Renal cortex interstitium (tissue), 11 donors: ENCODE results near the gene FOXN3. TPM values are rescaled to one million over a fixed set of nuclear protein-coding genes. Genes with fewer than 3 reads are reported as not detected.

ENCODE experiments used
- DNase-seq, 11 donors: peaks; one replicate each; pipeline ENCODE4 v3.0.0-alpha.2; 2013; ENCODE audit warnings: low read depth in 9 of 11, low spot score in 4 of 11; ENCODE audit errors: extremely low read depth in 1 of 11
- polyA plus RNA-seq, 3 donors: library from polyadenylated mRNA; unstranded; fragments of 120-200 nt; gene quantifications; one replicate each; pipeline ENCODE4 v1.2.1, GENCODE V29; 2013; ENCODE audit not compliant: insufficient read length in 3 of 3

FOXN3 gene
- polyA plus RNA-seq, 3 donors = 30.8 to 32.3 (median 31.1) TPM

GRCh38 chr14:89440986-89441909 lies 24.2 kb upstream of the FOXN3 start:
- DNase-seq = no peak

DNA sequence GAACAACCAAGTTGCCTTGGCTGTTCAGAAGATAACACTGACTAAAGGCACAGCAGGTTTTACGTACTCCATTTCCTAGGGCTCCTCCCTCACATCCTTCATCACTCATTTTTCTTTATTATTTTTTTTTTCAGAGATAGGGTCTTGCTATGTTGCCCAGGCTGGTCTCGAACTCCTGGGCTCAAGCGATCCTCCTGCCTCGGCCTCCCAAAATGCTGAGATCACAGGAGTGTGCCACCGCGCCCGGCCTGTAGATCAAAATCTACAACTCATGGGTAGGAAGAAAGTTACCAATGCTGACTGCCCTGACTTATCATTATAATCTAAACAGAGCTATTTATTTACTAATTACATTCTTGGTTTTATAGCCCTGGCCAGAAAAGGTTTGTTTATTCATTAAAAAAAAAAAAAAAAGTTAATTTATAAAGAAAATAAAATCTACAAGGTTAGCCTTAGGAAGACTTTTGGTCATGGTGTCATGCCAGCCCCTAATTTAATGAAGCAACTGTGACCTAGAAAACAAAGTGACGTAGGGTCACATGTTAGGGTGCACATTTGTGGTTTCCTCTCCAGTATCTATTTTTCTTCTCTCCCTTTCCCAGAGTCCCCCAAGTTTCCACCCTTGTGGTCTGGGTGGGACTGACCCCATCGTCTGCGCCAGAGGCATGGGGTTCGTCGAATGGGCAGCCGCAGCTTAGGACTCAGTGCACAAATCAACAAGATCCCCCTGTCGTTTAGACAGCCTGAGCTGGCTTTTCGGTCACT lies 19.0 kb upstream of the FOXN3 start:
- no peak for DNase-seq

DNA sequence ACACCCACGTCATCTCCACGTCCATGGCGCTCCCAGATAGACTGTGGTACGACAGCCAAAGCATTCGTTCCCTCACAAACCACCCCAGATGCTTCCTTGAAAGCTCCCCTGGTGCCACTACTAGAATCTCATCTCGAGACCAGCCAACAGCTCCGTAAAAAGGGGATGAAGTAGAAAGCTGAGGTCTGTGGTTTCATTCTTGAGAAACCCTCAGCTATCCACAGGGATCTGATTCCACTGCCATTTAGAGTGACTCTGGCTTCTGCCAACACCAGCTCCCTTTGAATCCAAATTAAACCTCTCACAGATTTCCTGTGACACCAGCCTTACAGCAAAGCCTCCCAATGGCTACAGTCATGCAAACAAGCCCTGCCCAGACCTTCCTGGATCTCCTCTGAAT lies 18.5 kb upstream of the FOXN3 start:
- DNase-seq = no peak

DNA sequence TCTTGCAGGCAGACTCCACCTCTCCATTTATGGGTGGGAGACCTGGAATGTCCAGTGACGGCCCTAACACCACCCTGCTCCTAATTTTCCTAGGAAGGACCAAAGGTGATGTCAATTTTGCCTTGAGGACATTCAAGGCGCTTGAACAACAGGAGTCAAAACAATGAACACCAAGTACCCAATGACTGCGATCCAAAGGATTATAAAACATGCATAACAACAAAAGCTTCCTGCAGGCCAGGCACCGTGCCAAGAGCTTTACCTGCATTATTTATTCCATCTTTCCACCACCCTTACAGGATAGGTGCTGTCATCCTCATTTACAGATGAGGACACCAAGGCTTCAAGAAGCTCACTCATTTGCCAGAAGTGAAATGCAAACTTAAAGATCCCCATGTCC lies 15.2 kb upstream of the FOXN3 start:
- DNase-seq = no peak

- DNase-seq = no peak
Observed at GRCh38 chr14:89430391-89431236, 13.6 kb upstream of the FOXN3 start.

- DNase-seq = peak in 3 of 11 donors; percentile 32 to 51 (median 41)
Observed at GRCh38 chr14:89429199-89430181, 12.5 kb upstream of the FOXN3 start.

- DNase-seq = no peak
Observed at GRCh38 chr14:89428546-89429198, 11.6 kb upstream of the FOXN3 start.

DNA sequence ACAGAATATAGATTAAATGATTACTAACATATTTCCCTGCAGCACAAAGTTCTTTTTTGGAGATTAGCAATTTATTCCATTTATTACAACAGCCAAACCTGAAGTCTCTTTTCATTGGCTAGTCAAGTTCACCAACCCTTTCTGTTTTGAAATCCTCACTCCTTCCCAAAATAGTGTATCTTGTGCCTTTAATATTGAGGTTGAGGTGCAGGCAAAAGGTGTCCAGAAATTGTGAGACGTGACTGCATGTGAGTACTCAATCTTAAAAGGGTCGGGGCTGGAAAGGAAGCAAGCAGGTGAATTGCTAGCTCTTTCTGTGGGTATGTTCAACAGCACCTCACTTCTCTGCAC lies 11.1 kb upstream of the FOXN3 start:
- DNase-seq = no peak

- no peak for DNase-seq
Observed at GRCh38 chr14:89427426-89428172, 10.6 kb upstream of the FOXN3 start.

- no peak for DNase-seq
Observed at GRCh38 chr14:89425931-89426330, 8.9 kb upstream of the FOXN3 start.

DNA sequence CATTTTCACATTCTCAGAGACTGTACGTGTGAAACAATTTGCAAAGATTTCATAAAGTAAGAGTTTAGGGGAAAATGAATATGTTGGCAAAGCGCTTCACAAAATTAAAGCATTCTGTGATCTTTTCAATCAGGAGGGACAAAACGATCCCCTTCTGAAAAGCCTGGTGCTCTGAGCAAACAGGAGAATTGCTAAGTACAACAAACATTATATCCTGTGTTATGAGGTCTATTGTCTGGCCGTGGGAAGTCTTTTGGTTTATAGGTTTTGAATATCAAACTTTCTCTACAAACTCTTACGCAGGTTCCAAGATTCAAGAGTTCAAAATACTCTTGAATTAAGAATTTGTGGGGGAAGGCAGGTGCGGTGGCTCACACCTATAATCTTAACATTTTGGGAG lies 7.2 kb upstream of the FOXN3 start:
- no peak for DNase-seq

DNA sequence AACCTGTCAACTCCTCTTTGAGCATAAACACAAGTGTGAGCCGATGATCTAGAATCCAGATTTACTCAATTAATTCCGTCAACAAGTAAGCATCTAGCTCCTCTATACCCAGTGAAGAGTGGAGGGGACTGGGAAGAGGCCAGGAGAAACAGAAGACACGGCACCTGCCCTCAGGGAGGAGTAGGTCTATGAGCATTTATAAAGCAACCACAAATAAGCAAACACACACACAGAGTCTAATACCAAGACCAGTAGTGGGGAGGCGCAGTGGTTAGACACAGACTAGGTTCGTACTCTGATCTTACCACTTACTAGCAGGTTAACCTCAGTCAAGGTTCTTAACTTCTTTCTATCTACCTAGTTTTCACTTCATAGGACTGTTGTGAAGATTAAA lies 5.9 kb upstream of the FOXN3 start:
- DNase-seq = no peak

DNA sequence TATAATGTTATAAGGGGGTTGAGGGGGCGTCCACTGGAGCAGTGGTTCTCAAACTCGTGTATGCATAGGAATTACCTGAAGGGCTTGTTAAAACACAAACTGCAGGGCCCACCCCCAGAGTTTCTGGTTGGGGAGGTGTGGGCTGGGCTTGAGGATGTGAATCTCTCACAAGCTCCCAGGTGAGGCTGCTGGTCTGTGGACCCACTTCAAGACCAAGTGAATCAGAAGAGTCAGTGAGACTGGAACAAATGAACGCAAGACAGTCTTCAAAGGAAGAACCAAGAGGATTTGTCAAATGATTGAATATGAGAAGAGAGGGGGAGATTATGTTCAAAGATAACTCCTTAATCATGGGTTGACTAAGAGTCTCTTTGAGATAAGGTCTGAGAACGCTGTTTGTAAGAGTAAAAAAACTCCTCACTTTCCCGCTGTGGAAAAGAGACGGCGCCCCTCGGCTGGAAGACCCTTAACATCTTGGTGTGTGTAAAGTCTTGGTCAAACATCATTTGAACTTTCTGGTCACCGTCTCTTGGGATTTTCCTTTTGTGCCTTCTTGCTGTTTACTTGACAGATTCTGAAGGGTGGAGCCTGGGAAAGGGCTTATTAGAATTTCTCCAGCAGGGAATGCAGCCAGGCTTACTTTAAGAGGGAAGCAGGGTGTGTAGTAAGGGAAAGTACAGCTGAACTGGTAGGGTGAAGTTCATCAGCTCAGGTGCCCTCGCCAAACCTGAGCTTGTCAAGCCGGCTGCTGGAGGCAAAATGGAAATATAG lies 5.3 kb upstream of the FOXN3 start:
- no peak for DNase-seq

- no peak for DNase-seq
Observed at GRCh38 chr14:89420502-89420901, 3.5 kb upstream of the FOXN3 start.

- no peak for DNase-seq
Observed at GRCh38 chr14:89419973-89420482, 3.0 kb upstream of the FOXN3 start.

DNA sequence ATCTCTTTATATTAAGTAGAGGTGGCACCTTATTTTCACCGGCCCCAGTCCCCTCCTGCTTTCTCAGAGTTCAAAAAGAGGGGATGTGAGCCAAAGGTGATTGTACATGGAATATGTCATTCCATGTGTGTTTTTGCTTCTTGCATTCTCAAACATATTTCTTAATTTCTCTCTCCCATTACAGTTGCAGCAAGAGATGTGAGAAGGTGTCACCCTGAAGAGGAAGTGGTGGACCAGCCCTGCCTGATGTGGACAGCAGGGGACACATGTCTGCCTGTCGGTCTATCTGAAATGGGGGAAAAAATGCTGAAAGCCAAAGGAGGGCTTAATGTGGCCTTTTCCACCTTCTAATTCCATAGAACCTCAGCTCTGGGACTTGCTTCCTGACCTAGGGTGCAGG lies 1.9 kb upstream of the FOXN3 start:
- no peak for DNase-seq
